SJSA1 (cell line): ENCODE results near the gene FOXP3. TPM values are rescaled to one million over a fixed set of nuclear protein-coding genes. Genes with fewer than 3 reads are reported as not detected.

ENCODE experiments used
- DNase-seq, 2 experiments: peaks; one replicate each; pipeline ENCODE4 v3.0.0-alpha.2; 2015 to 2020; ENCODE audit warnings: low spot score in 2 of 2, low read depth in 1 of 2
- H3K27ac ChIP-seq: fragments of 250-450 bp; sonication (Bioruptor Pico); 2 replicates; pipeline ENCODE4 v1.5.1; 2020; ENCODE audit warnings: mild to moderate bottlenecking, moderate library complexity
- H3K27me3 ChIP-seq: fragments of 250-450 bp; sonication (Bioruptor Pico); replicated peaks from 2 replicates; pipeline ENCODE4 v1.5.1; 2020; ENCODE audit warnings: mild to moderate bottlenecking, moderate library complexity
- H3K36me3 ChIP-seq: fragments of 250-450 bp; sonication (Bioruptor Pico); 2 replicates; pipeline ENCODE4 v1.5.1; 2020; ENCODE audit warnings: mild to moderate bottlenecking
- H3K4me1 ChIP-seq: fragments of 250-450 bp; sonication (Bioruptor Pico); replicated peaks from 2 replicates; pipeline ENCODE4 v1.6.1; 2021; ENCODE audit warnings: mild to moderate bottlenecking
- H3K4me3 ChIP-seq: fragments of 250-450 bp; sonication (Bioruptor Pico); 2 replicates; pipeline ENCODE4 v1.5.1; 2020; ENCODE audit warnings: mild to moderate bottlenecking
- H3K9me3 ChIP-seq: fragments of 250-450 bp; sonication (Bioruptor Pico); replicated peaks from 2 replicates; pipeline ENCODE4 v1.5.1; 2020; ENCODE audit warnings: mild to moderate bottlenecking
- total RNA-seq: library from RNA; depleted of rRNA; stranded (reverse); fragments of >200 nt; shearing (Covaris generic); gene quantifications from 2 replicates; pipeline ENCODE4 v1.2.3, GENCODE V29; 2014

Gene FOXP3
- total RNA-seq, 1 experiment from 2014 or later: not detected

DNA sequence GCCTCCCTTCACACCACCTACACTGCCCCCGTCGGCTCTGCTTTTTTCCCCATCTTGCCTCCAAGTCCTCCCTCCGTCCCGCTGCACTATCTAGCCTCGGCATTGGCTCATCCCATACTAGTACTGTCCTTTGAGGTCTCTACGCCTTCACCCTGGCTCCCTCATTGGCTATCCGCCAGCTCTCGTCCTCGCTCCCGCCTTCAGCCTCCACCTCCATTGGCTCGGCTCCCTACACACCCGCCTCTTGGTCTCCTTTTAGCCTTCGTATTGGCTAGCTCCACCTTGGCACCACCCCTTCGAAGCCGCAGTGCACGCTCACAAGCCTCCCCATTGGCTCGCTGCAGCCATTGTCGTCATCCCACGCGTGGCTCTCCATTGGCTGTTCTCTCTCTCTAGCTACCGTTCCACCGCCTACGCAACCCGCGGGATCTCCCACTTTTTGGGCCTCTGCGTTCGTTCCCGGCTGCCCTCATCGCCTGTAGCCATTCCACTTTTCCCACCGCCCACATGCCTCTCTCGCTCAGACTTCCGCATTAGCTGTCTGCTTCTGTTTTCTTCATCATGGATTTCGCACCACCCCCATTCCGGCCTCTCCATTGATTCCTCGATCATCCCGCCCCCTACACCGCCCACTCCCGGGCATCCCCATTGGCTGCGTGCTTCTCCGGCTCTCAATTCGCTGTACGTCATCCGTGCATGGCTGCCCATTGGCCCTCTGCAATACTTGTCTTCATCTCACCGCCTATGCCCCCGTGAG is 4.7 kb upstream of the FOXP3 start:
- H3K36me3 ChIP-seq: peaks cover 16% of the 10 kb centered on the region
- H3K4me3 ChIP-seq: peak overlapping the region; percentile 96
- H3K27ac ChIP-seq: peak overlapping the region; percentile 96
- no peaks in the 10 kb centered on the region for H3K27me3 ChIP-seq
- peaks cover 13% of the 10 kb centered on the region for H3K4me1 ChIP-seq
- H3K9me3 ChIP-seq: no peaks in the 10 kb centered on the region
- peak; percentile 97 to 98 for DNase-seq

DNA sequence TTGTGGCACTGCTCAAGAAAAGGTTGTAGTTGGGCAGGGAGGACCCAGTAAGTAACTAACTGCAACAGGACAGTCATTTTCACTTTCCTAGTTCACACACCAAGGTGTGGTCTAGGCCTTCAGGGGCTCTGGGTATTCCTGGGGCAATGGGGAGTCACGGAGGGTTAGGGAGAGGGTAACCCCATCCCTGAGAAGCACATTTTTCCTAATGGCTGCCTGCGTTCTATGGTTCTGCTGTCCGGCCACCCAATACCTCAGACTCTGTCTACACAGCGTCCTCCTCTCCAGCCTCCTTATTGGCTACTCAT is 4.1 kb upstream of the FOXP3 start:
- H3K36me3 ChIP-seq: peaks cover 16% of the 10 kb centered on the region

DNA sequence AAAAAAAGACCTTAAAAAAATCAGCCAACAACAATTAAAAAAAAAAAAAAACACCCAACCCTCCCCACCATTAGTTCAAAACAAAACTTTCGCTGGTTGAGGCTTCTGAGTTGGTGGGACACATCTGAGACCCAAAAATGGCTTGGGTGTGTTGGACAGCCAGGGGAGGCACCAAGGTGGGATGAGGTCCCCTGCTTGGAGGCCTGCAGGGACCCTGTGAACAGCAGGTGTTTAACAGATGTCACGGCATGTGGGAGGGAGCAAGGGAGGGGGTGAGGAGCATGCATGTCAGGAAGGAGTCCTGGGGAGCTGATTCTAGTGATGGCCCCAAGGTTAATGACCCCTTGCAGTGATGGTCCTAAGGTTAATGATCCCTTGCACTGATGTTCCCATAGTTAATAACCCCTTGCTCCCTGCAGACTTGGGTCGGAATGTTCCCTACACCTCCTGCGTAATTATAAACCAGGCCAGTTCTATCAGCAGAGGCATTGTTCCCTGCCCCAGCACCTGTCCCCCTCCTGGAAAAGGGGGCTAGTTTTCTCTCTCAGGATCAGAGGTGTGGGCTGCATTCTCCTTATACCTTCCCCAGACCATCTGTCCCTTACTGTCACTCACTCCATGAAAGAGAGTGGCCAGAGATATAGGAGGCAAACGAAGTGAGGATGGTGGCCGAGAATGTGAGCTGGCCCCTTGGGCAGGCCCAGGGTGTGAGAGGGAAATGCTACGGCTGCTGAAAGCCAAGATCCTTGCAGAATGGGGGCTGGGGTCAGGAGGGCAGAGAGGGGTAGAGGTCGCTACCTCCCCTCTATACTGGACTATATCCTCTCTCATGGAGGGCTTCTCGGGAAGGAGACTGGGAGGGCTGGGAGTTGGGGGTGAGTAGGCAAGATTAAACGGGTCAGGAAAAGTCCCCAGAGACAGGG is 2.3 kb upstream of the FOXP3 start:
- H3K36me3 ChIP-seq: peaks cover 13% of the 10 kb centered on the region
- no peaks in the 10 kb centered on the region for H3K9me3 ChIP-seq
- H3K4me3 ChIP-seq: no peak overlapping the region
- H3K27ac ChIP-seq: no peak overlapping the region
- DNase-seq: no peak
- no peaks in the 10 kb centered on the region for H3K27me3 ChIP-seq
- H3K4me1 ChIP-seq: peaks cover 13% of the 10 kb centered on the region

More for the DNA sequence above, 4.1 kb upstream of the FOXP3 start:
- H3K9me3 ChIP-seq: no peaks in the 10 kb centered on the region
- peaks cover 13% of the 10 kb centered on the region for H3K4me1 ChIP-seq
- H3K27me3 ChIP-seq: no peaks in the 10 kb centered on the region
- peak overlapping the region; percentile 27 for H3K27ac ChIP-seq
- peak overlapping the region; percentile 96 for H3K4me3 ChIP-seq
- DNase-seq: no peak

DNA sequence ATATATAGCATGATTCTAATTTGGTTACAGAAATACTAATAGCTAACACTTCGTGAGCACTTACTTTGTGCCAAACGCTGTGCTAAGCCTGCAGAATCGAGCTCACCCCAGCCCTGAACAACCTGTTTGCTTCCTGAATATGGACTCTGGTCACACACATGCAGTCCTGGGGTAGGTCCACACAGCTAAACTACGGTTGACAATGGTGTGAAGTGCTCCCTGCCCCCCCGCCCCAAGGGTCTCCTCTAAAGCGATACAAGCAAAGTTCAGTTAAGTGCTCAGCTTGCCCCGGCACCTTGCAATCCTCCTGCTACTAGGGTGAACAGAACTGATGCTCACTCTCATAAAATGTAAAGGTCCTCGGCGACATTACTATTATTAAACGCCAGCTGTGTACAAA is 879 bp downstream of the FOXP3 start:
- Histone ChIP-seq H3K4me1 (no peaks in the 10 kb centered on the region), H3K27ac (no peak overlapping the region), H3K4me3 (no peak overlapping the region), H3K36me3 (no peaks in the 10 kb centered on the region), H3K27me3 (no peaks in the 10 kb centered on the region), H3K9me3 (no peaks in the 10 kb centered on the region)
- no peak for DNase-seq

DNA sequence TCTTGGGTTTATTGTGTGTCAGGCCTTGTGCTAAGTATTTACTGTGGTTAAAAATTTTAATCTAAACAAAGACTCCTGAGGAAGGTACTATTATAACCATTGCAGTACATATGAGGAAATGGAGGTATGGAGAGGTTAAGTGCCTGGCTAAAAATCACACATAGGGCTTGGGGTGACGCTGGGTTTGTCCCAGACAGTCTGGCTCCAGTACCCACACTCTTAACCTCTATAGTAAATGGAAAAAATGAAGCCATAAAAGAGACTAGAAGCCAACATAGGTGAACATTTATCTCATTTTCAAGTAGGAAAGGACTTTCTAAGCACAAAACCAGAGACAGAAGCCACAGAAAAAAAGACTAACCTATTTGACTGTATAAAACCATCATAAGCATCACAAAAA is 1.9 kb downstream of the FOXP3 start:
- no peak for DNase-seq
- no peaks in the 10 kb centered on the region for H3K4me1 ChIP-seq
- H3K27ac ChIP-seq: no peak overlapping the region
- H3K27me3 ChIP-seq: no peaks in the 10 kb centered on the region
- no peak overlapping the region for H3K4me3 ChIP-seq
- H3K9me3 ChIP-seq: no peaks in the 10 kb centered on the region
- H3K36me3 ChIP-seq: no peaks in the 10 kb centered on the region

- Histone ChIP-seq H3K9me3 (no peaks in the 10 kb centered on the region), H3K4me1 (no peaks in the 10 kb centered on the region), H3K36me3 (no peaks in the 10 kb centered on the region), H3K4me3 (no peak overlapping the region), H3K27ac (no peak overlapping the region), H3K27me3 (no peaks in the 10 kb centered on the region)
- DNase-seq: no peak
Observed at GRCh38 chrX:49260221-49260985, 4.1 kb downstream of the FOXP3 start.

DNA sequence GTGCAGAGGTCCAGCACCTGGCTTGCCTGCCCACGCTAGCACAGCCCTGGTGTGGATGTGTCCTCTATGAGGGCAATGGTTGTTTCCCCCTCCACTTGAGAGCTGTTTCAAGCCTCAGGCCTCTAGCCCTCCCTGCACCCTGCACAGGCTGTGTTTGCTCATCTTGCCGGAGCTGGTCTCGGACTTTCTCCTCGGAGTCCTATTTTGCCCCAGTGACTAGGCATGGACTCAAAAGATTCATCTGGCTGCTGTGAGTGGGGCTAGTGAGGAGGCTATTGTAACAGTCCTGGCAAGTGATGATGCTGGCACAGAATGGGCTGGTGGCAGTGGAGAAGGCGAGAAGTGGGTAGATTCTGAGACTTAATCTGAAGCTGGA is 5.8 kb downstream of the FOXP3 start:
- no peak overlapping the region for H3K4me3 ChIP-seq
- H3K9me3 ChIP-seq: no peaks in the 10 kb centered on the region
- no peak overlapping the region for H3K27ac ChIP-seq
- H3K4me1 ChIP-seq: no peaks in the 10 kb centered on the region
- no peaks in the 10 kb centered on the region for H3K27me3 ChIP-seq
- no peak for DNase-seq
- no peaks in the 10 kb centered on the region for H3K36me3 ChIP-seq

DNA sequence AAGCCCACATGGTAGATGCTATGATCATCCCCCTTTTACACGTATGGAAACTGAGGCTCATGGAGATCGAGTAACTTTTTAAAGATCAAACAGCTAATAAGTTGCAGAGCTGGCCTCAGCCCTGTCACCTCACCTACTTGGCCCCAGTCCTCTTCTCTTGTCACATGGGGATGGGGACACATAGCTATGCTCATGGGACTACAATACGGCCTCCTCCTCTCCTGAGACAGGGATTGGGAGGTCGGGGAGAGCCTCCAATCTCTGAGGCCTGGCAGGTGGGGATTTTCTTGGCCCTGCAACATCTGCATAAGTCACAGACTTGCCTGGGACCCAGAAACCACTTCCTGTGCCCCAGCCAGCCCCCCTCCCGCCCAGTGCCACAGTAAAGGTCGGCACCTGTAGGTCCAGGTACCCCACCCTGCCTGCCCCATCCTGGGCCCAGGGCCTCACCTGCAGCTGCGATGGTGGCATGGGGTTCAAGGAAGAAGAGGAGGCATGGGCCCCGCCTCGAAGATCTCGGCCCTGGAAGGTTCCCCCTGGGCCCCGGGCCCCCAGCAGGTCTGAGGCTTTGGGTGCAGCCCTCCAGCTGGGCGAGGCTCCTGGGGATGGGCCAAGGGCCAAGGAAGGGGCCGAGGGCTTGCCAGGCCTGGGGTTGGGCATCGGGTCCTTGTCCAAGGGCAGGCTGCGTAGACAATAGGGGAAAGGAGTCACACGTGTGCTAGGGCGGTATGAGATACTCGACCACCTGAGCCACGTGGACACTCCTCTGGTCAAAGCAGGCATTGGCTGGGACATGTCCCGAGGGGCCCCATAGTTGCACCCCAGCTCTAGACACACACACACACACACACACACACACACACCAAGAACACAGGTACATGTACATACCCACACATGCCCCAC is 6.4 kb downstream of the FOXP3 start:
- H3K9me3 ChIP-seq: no peaks in the 10 kb centered on the region
- H3K36me3 ChIP-seq: no peaks in the 10 kb centered on the region
- no peak overlapping the region for H3K27ac ChIP-seq
- no peaks in the 10 kb centered on the region for H3K27me3 ChIP-seq
- no peak overlapping the region for H3K4me3 ChIP-seq
- no peaks in the 10 kb centered on the region for H3K4me1 ChIP-seq
- no peak for DNase-seq

GRCh38 chrX:49257074-49257790 is 7.3 kb downstream of the FOXP3 start:
- Histone ChIP-seq H3K4me1 (no peaks in the 10 kb centered on the region), H3K27me3 (no peaks in the 10 kb centered on the region), H3K36me3 (no peaks in the 10 kb centered on the region), H3K27ac (no peak overlapping the region), H3K4me3 (no peak overlapping the region), H3K9me3 (no peaks in the 10 kb centered on the region)
- no peak for DNase-seq

GRCh38 chrX:49256268-49256995 is 8.1 kb downstream of the FOXP3 start:
- Histone ChIP-seq H3K9me3 (no peaks in the 10 kb centered on the region), H3K27me3 (no peaks in the 10 kb centered on the region), H3K4me1 (no peaks in the 10 kb centered on the region), H3K36me3 (no peaks in the 10 kb centered on the region), H3K4me3 (no peak overlapping the region), H3K27ac (no peak overlapping the region)
- DNase-seq: no peak

DNA sequence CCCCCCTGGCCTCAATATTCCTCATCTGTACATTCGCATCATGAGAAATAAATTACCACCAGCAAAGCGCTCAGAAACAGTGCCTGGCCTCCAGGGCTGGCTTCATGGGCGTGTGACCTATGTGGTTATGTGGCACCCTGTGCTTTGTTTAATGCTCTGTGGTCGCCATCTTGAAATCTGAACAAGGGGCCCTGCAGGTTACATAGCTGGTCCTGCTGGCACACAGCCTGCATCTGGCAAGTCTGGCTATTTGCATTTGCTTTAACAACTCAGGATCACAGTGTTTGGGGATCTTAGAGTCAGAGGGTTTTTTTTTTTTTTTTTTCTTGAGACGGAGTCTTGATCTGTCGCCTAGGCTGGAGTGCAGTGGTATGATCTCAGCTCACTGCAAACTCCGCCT is 9.9 kb downstream of the FOXP3 start:
- H3K4me1 ChIP-seq: no peaks in the 10 kb centered on the region
- no peak overlapping the region for H3K27ac ChIP-seq
- no peaks in the 10 kb centered on the region for H3K27me3 ChIP-seq
- no peaks in the 10 kb centered on the region for H3K9me3 ChIP-seq
- DNase-seq: no peak
- H3K36me3 ChIP-seq: no peaks in the 10 kb centered on the region
- no peak overlapping the region for H3K4me3 ChIP-seq

DNA sequence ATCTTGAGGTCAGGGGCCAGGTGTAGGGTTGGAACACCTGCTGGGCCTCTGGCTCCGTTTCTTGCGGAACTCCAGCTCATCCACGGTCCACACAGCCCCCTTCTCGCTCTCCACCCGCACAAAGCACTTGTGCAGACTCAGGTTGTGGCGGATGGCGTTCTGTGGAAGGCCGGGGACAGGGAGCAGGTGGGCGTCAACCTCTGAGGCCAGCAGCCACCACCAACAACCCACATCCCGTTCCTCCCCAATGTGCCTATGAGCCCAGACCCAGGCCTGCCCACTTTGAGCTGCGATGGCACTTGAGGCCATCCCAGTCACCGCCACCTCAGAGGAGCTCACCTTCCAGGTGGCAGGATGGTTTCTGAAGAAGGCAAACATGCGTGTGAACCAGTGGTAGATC is 13.2 kb downstream of the FOXP3 start:
- no peaks in the 10 kb centered on the region for H3K9me3 ChIP-seq
- H3K27ac ChIP-seq: no peak overlapping the region
- no peak for DNase-seq
- H3K36me3 ChIP-seq: no peaks in the 10 kb centered on the region
- H3K27me3 ChIP-seq: no peaks in the 10 kb centered on the region
- no peak overlapping the region for H3K4me3 ChIP-seq
- no peaks in the 10 kb centered on the region for H3K4me1 ChIP-seq
